GM12872 (cell line): ENCODE data around the gene CAND2.

Experiments
- CTCF ChIP-seq: IDR thresholded peaks from 3 replicates; pipeline ENCODE4 v1.5.1; 2011; ENCODE audit warnings: low read depth, mild to moderate bottlenecking, low read length, moderate library complexity; ENCODE audit not compliant: insufficient read depth

The CAND2 gene

DNA sequence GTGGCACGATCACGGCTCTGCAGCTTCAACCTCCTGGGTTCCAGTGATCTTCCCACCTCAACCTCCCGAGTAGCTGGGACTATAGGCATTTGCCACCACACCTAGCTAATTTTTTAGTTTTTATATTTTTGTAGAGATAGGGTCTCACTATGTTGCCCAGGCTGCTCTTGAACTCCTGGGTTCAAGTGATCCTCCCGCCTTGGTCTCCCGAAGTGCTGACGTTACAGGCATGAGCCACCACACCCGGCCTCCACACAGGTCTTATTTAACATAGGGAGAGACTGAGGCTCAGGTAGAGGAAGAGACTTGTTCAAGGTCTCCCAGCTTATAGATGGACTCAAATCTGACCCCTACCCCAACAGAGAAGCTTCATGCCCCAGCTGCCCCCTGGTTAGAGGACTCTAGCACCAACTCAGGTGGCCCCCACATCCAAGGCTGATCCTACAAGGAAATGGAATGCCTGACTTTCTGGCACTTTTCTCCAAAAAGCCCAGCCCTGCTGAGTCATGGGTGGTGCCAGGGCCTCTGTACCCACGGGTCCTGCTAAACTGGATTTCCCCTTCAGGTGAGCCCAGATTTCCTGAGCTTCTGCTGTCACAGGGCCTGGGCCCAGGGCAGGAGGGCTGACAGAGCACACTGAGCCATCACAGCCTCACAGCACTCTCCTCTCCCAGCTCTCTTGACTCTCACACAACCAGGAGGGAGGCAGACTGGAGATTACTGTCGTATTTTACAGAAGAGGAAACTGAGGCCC is 43.0 kb upstream of the CAND2 start:
- TF ChIP-seq CTCF = no peak

DNA sequence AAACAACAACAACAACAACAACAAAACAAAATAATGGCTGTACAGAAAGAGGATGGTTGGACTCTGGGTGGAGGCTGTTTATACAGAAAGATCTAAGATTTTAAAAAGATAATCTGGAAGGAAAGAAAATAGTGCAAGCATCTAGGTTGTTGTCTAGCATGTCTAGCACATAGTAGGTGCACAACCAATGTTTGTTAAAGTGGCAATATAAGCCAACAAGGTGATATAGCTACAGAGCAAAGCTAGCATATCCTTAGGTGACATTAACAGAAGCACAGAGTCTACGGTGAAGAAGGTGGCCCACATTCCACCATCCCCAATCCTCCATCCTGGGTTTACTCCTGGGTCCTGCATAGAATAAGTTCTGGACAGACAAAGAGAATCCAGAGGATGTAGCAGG is 42.2 kb upstream of the CAND2 start:
- TF ChIP-seq CTCF = no peak

- TF ChIP-seq CTCF = no peak
These were observed 40.7 kb upstream of the CAND2 start for GRCh38 chr3:12755754-12756153.

DNA sequence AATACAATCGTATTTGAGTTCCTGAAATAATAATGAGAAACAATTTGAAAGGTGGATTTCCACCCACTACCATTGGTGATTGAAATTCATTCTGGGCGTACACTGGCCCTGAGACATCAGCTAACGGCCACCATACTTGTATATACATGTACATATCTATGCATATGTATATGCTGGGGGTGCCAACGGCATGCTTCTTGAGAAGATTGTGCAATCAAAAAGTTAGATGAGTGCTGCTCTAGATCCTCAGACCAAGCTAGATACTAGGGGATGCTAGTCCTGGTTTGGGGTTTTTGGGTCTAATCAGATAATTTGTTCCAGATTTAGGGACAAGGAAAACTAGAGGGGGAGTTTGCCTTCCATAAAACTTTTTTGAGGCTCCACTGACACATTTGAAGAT is 40.3 kb upstream of the CAND2 start:
- no peak for TF ChIP-seq CTCF

GRCh38 chr3:12756635-12757034 is 39.8 kb upstream of the CAND2 start:
- TF ChIP-seq CTCF = no peak

- TF ChIP-seq CTCF = no peak
These were observed 38.3 kb upstream of the CAND2 start for GRCh38 chr3:12758025-12758781.

- TF ChIP-seq CTCF = no peak
These were observed 37.3 kb upstream of the CAND2 start, which contains the start of gene TMEM40 for GRCh38 chr3:12759097-12759679. TSS of gene TMEM40 (minus strand) at chr3:12759259. CDS start at chr3:12749832, 9,427 bp downstream.
